Neural progenitor cell (in vitro differentiated cells): ENCODE results near the gene CRTC3. TPM values are rescaled to one million over a fixed set of nuclear protein-coding genes. Genes with fewer than 3 reads are reported as not detected.

Experiments used
- DNase-seq: peaks from one replicate; pipeline ENCODE4 v3.0.0-alpha.2; 2016; ENCODE audit warnings: low spot score
- H2AFZ ChIP-seq: fragments of 200-600 bp; sonication (generic); replicated peaks from 2 replicates; pipeline ENCODE4 v1.6.1; 2016; ENCODE audit warnings: antibody characterized with exemption
- H3F3A ChIP-seq: fragments of 200-600 bp; sonication (generic); 2 replicates; pipeline ENCODE4 v1.6.1; 2016; ENCODE audit warnings: antibody characterized with exemption, low read depth
- H3K27ac ChIP-seq: fragments of 200-600 bp; sonication (generic); 2 replicates; pipeline ENCODE4 v1.5.1; 2016; ENCODE audit warnings: mild to moderate bottlenecking
- H3K27me3 ChIP-seq: fragments of 200-600 bp; sonication (generic); 2 replicates; pipeline ENCODE4 v1.6.1; 2016; ENCODE audit warnings: mild to moderate bottlenecking, moderate library complexity
- H3K36me3 ChIP-seq: fragments of 200-600 bp; sonication (generic); 2 replicates; pipeline ENCODE4 v1.5.1; 2016
- H3K4me1 ChIP-seq: fragments of 200-600 bp; sonication (generic); 2 replicates; pipeline ENCODE4 v1.6.1; 2016; ENCODE audit warnings: mixed run types
- H3K4me2 ChIP-seq: fragments of 200-600 bp; sonication (generic); 2 replicates; pipeline ENCODE4 v1.6.1; 2016
- H3K4me3 ChIP-seq: fragments of 200-600 bp; sonication (generic); 2 replicates; pipeline ENCODE4 v1.5.1; 2016
- H3K79me2 ChIP-seq: fragments of 200-600 bp; sonication (generic); 2 replicates; pipeline ENCODE4 v1.6.1; 2016; ENCODE audit warnings: low read depth
- H3K9ac ChIP-seq: fragments of 200-600 bp; sonication (generic); 2 replicates; pipeline ENCODE4 v1.6.1; 2016
- H3K9me3 ChIP-seq: fragments of 200-600 bp; sonication (generic); 2 replicates; pipeline ENCODE4 v1.5.1; 2016; ENCODE audit warnings: low read depth
- H4K20me1 ChIP-seq: fragments of 200-600 bp; sonication (generic); 2 replicates; pipeline ENCODE4 v1.6.1; 2016; ENCODE audit warnings: low read depth
- H3K27ac Mint-ChIP-seq: 3 replicates; pipeline ENCODE4 v1.8.0; 2021; ENCODE audit warnings: mixed read lengths
- H3K27me3 Mint-ChIP-seq: 2 replicates; pipeline ENCODE4 v1.8.0; 2022; ENCODE audit warnings: low read depth, mild to moderate bottlenecking, inconsistent platforms, moderate library complexity, mixed read lengths; ENCODE audit not compliant: insufficient read depth
- H3K36me3 Mint-ChIP-seq: 3 replicates; pipeline ENCODE4 v1.8.0; 2021; ENCODE audit warnings: mixed read lengths
- H3K4me1 Mint-ChIP-seq: 3 replicates; pipeline ENCODE4 v1.8.0; 2021; ENCODE audit warnings: mixed read lengths
- H3K4me3 Mint-ChIP-seq: 3 replicates; pipeline ENCODE4 v1.8.0; 2021; ENCODE audit warnings: mild to moderate bottlenecking, moderate library complexity, mixed read lengths
- H3K9me3 Mint-ChIP-seq: 3 replicates; pipeline ENCODE4 v1.8.0; 2020; ENCODE audit warnings: mixed read lengths
- EZH2 ChIP-seq: fragments of 200-600 bp; sonication (generic); IDR thresholded peaks from 2 replicates; pipeline ENCODE4 v1.6.1; 2017; ENCODE audit warnings: antibody characterized with exemption, mild to moderate bottlenecking, moderate library complexity
- EZH2phosphoT487 ChIP-seq: fragments of 200-600 bp; sonication (generic); IDR thresholded peaks from 2 replicates; pipeline ENCODE4 v1.6.1; 2017; ENCODE audit warnings: antibody characterized with exemption
- total RNA-seq: library from RNA; depleted of rRNA; stranded (reverse); fragments of >200 nt; gene quantifications from 2 replicates; pipeline ENCODE4 v1.2.3, GENCODE V29; 2015; ENCODE audit warnings: low replicate concordance
- TF ChIP-seq, protein P1 (sequence below): fragments of 200-600 bp; sonication (generic); IDR thresholded peaks from 2 replicates; pipeline ENCODE4 v1.5.1; 2017; ENCODE audit warnings: antibody characterized with exemption, mild to moderate bottlenecking

Gene CRTC3
- total RNA-seq, 1 donor from 2014 or later = 4.9 TPM

GRCh38 chr15:90681480-90681879 lies 151.8 kb downstream of the CRTC3 start:
- Histone ChIP-seq H3K4me1 (no peaks in the 10 kb centered on the region), H3K9me3 (no peaks in the 10 kb centered on the region), H3K27me3 (no peaks in the 10 kb centered on the region), H3K4me2 (no peak overlapping the region), H3K27ac (no peak overlapping the region), H3F3A (no peaks in the 10 kb centered on the region), H3K9ac (no peak overlapping the region), H3K79me2 (no peaks in the 10 kb centered on the region), H4K20me1 (no peaks in the 10 kb centered on the region), H3K4me3 (no peak overlapping the region), H2AFZ (no peak overlapping the region), H3K36me3 (no peaks in the 10 kb centered on the region)
- H3K36me3 Mint-ChIP-seq = peaks cover 3% of the 10 kb centered on the region
- no peak overlapping the region for H3K27ac Mint-ChIP-seq
- peaks cover 6% of the 10 kb centered on the region for H3K4me1 Mint-ChIP-seq
- H3K27me3 Mint-ChIP-seq = no peaks in the 10 kb centered on the region
- DNase-seq = no peak
- H3K4me3 Mint-ChIP-seq = no peak overlapping the region
- TF ChIP-seq, protein P1, sequence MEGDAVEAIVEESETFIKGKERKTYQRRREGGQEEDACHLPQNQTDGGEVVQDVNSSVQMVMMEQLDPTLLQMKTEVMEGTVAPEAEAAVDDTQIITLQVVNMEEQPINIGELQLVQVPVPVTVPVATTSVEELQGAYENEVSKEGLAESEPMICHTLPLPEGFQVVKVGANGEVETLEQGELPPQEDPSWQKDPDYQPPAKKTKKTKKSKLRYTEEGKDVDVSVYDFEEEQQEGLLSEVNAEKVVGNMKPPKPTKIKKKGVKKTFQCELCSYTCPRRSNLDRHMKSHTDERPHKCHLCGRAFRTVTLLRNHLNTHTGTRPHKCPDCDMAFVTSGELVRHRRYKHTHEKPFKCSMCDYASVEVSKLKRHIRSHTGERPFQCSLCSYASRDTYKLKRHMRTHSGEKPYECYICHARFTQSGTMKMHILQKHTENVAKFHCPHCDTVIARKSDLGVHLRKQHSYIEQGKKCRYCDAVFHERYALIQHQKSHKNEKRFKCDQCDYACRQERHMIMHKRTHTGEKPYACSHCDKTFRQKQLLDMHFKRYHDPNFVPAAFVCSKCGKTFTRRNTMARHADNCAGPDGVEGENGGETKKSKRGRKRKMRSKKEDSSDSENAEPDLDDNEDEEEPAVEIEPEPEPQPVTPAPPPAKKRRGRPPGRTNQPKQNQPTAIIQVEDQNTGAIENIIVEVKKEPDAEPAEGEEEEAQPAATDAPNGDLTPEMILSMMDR = no peak
- TF ChIP-seq EZH2 (no peak), EZH2phosphoT487 (no peak)
- H3K9me3 Mint-ChIP-seq = peaks cover 2% of the 10 kb centered on the region

DNA sequence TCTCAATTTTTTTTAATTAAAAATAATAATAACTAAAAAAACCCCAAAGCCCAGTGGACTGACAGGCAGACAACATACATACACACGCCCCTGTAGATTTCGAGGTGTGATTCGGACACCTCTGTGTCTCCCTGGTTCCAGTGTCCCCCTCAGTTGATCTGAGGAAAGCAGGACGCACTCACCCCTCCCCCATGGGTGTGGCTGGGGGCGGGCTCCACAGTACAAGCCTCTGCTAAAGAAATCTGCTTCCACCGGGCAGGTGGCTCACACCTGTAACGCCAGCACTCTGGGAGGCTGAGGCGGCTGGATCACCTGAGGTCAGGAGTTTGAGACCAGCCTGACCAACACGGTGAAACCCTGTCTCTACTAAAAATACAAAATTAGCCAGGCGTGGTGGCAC lies 153.6 kb downstream of the CRTC3 start:
- peaks cover under 1% of the 10 kb centered on the region for H3K36me3 Mint-ChIP-seq
- Histone ChIP-seq H3K4me2 (no peak overlapping the region), H3K36me3 (no peaks in the 10 kb centered on the region), H2AFZ (no peak overlapping the region), H3K27me3 (no peaks in the 10 kb centered on the region), H3F3A (no peaks in the 10 kb centered on the region), H3K9me3 (no peaks in the 10 kb centered on the region), H3K27ac (no peak overlapping the region), H3K4me3 (no peak overlapping the region), H3K9ac (no peak overlapping the region), H3K79me2 (no peaks in the 10 kb centered on the region), H3K4me1 (no peaks in the 10 kb centered on the region), H4K20me1 (no peaks in the 10 kb centered on the region)
- TF ChIP-seq, protein P1 = no peak
- TF ChIP-seq EZH2 (no peak), EZH2phosphoT487 (no peak)
- H3K27ac Mint-ChIP-seq = no peak overlapping the region
- no peak for DNase-seq
- H3K4me3 Mint-ChIP-seq = no peak overlapping the region
- peaks cover under 1% of the 10 kb centered on the region for H3K9me3 Mint-ChIP-seq
- H3K4me1 Mint-ChIP-seq = peaks cover 6% of the 10 kb centered on the region
- no peaks in the 10 kb centered on the region for H3K27me3 Mint-ChIP-seq

DNA sequence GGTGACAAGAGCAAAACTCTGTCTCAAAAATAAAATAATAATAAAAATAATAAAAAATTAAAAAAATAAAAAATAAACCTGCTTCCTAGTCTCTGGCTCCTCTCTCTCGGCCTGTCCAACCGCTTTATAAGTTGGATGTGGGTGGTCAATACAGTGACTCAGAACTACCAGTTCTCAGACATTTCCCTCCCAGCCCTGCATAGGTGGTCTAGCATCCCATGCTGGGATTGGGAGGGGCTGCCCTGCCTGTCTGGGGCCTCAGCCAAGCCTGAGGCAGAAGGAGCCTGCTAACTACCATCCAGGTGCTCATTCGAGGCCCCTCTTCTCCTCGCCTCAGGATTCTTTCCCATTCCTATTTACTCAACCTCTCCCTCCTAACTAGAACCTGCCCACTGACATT lies 154.2 kb downstream of the CRTC3 start:
- TF ChIP-seq, protein P1 = no peak
- TF ChIP-seq EZH2 (no peak), EZH2phosphoT487 (no peak)
- Mint-ChIP-seq H3K9me3 (no peaks in the 10 kb centered on the region), H3K36me3 (no peaks in the 10 kb centered on the region), H3K27me3 (no peaks in the 10 kb centered on the region), H3K4me3 (no peak overlapping the region), H3K4me1 (peaks cover 6% of the 10 kb centered on the region), H3K27ac (no peak overlapping the region)
- no peak overlapping the region for H3K4me2 ChIP-seq
- H3K27ac ChIP-seq = no peak overlapping the region
- peak; percentile 15 for DNase-seq
- H3K4me1 ChIP-seq = no peaks in the 10 kb centered on the region
- H3F3A ChIP-seq = no peaks in the 10 kb centered on the region
- H2AFZ ChIP-seq = no peak overlapping the region
- no peaks in the 10 kb centered on the region for H3K9me3 ChIP-seq
- H3K9ac ChIP-seq = no peak overlapping the region
- no peak overlapping the region for H3K4me3 ChIP-seq
- H3K79me2 ChIP-seq = no peaks in the 10 kb centered on the region
- no peaks in the 10 kb centered on the region for H3K27me3 ChIP-seq
- H4K20me1 ChIP-seq = no peaks in the 10 kb centered on the region
- H3K36me3 ChIP-seq = no peaks in the 10 kb centered on the region

GRCh38 chr15:90684281-90684680 lies 154.6 kb downstream of the CRTC3 start:
- H2AFZ ChIP-seq = no peak overlapping the region
- no peak for TF ChIP-seq EZH2phosphoT487
- TF ChIP-seq, protein P1 = no peak
- no peak for TF ChIP-seq EZH2
- no peak overlapping the region for H3K4me3 ChIP-seq
- no peaks in the 10 kb centered on the region for H3K79me2 ChIP-seq
- Mint-ChIP-seq H3K27me3 (no peaks in the 10 kb centered on the region), H3K9me3 (peaks cover under 1% of the 10 kb centered on the region), H3K4me3 (no peak overlapping the region), H3K4me1 (peaks cover 6% of the 10 kb centered on the region), H3K27ac (no peak overlapping the region), H3K36me3 (no peaks in the 10 kb centered on the region)
- no peak overlapping the region for H3K4me2 ChIP-seq
- H4K20me1 ChIP-seq = no peaks in the 10 kb centered on the region
- H3K4me1 ChIP-seq = no peaks in the 10 kb centered on the region
- no peak overlapping the region for H3K27ac ChIP-seq
- H3K36me3 ChIP-seq = no peaks in the 10 kb centered on the region
- H3K9me3 ChIP-seq = no peaks in the 10 kb centered on the region
- no peaks in the 10 kb centered on the region for H3F3A ChIP-seq
- H3K9ac ChIP-seq = no peak overlapping the region
- no peaks in the 10 kb centered on the region for H3K27me3 ChIP-seq
- DNase-seq = no peak
